ENCODE results near the gene ADAMTS6.

The ADAMTS6 gene

DNA sequence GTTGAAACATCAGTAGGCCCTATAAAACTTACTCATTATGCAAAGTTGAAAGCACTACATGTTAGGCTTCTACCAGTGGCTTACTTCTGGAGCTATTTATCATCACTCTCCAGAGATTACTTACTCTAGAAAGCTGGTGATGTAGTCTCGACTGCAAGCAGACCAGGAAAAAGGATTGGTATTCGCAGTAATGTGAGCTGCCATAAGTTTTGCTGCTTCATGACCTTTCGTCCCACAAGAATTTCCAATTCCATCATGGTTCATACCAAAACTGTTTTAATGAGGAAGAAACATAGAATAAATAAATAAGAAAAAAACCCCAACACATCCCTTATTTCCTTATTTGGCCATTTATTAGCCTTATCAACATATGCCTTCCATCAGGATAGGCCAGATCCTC lies 181.9 kb downstream of the ADAMTS6 start:
- peaks cover 0 to 49% of the 10 kb centered on the region in 2 experiments for H3K36me3 ChIP-seq (ENCODE audit: control insufficient read depth in 1 of 2, insufficient read depth in 2 of 2, low read depth in 1 of 2, low read length in 2 of 2)
- H3K79me1 ChIP-seq (replicated peaks; ENCODE audit: low read length, poor library complexity, severe bottlenecking), result peaks cover 1% of the 10 kb centered on the region
- H3K18ac ChIP-seq (ENCODE audit: low read depth in 1 of 2, low read length in 2 of 2), result no peak overlapping the region
- H3K4ac ChIP-seq (ENCODE audit: low read depth in 1 of 2, low read length in 2 of 2), result no peak overlapping the region
- H2BK5ac ChIP-seq (ENCODE audit: low read depth, low read length, poor library complexity, severe bottlenecking), result no peak overlapping the region
- H4K8ac ChIP-seq (ENCODE audit: low read length), result no peak overlapping the region
- no peak overlapping the region for H3K27ac ChIP-seq (ENCODE audit: low read length, poor library complexity, severe bottlenecking)
- no peak overlapping the region for H3K23ac ChIP-seq (ENCODE audit: low read length in 2 of 2)
- no peak overlapping the region for H3K4me2 ChIP-seq (ENCODE audit: low read length, poor library complexity, severe bottlenecking)
- WGBS, result 67% methylated on average over 1 of the region's 3 CpGs
- no peak overlapping the region for H2BK15ac ChIP-seq (ENCODE audit: low read depth, poor library complexity, severe bottlenecking)
- no peaks in the 10 kb centered on the region for H3K4me1 ChIP-seq (ENCODE audit: control insufficient read depth, insufficient read depth, low read depth, low read length)
- no peak overlapping the region for H3K14ac ChIP-seq (ENCODE audit: low read length in 2 of 2)
- H4K91ac ChIP-seq (ENCODE audit: low read length), result no peak overlapping the region
- peak; percentile 26 for DNase-seq
- H3K9me3 ChIP-seq (ENCODE audit: control insufficient read depth, low read length), result no peaks in the 10 kb centered on the region
- no peak overlapping the region for H2AK5ac ChIP-seq (ENCODE audit: low read length, severe bottlenecking)
- no peak overlapping the region for H2BK12ac ChIP-seq (ENCODE audit: low read length in 2 of 2)
- H2BK120ac ChIP-seq (ENCODE audit: low read depth, low read length), result no peak overlapping the region
- no peak overlapping the region for H2AFZ ChIP-seq (ENCODE audit: low read depth, low read length)
- no peak overlapping the region for H3K4me3 ChIP-seq (ENCODE audit: insufficient read depth in 1 of 2, low read depth in 1 of 2, low read length in 2 of 2)
- H3K9ac ChIP-seq (ENCODE audit: low read length), result peak overlapping the region; percentile 13
- H3K27me3 ChIP-seq (ENCODE audit: control insufficient read depth in 1 of 2, insufficient read depth in 1 of 2, low read length in 2 of 2), result no peaks in the 10 kb centered on the region

DNA sequence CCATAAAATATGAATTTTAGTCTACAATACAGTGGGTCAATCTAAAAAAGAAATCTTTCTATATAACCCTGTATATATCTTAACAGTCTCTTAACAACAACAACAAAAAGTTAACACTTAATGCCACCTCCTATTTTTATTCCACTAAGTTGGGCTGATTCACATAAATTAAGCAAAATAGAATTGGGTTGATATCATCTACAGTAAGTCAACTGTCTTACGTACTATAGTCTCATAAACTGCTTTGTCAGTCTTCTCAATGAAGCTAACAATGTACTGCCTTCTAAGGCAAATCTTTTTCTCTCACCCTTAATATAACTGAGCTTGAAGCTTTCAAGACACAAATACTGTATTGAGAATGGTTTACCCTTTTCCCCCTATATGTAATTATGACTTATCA lies 185.7 kb downstream of the ADAMTS6 start:
- no peak overlapping the region for H3K18ac ChIP-seq (ENCODE audit: low read depth in 1 of 2, low read length in 2 of 2)
- no peak overlapping the region for H4K8ac ChIP-seq (ENCODE audit: low read length)
- H4K91ac ChIP-seq (ENCODE audit: low read length), result no peak overlapping the region
- no peaks in the 10 kb centered on the region for H3K9me3 ChIP-seq (ENCODE audit: control insufficient read depth, low read length)
- no peak overlapping the region for H2BK120ac ChIP-seq (ENCODE audit: low read depth, low read length)
- no peak overlapping the region for H3K27ac ChIP-seq (ENCODE audit: low read length, poor library complexity, severe bottlenecking)
- no peaks in the 10 kb centered on the region for H3K79me1 ChIP-seq (replicated peaks; ENCODE audit: low read length, poor library complexity, severe bottlenecking)
- H2AFZ ChIP-seq (ENCODE audit: low read depth, low read length), result no peak overlapping the region
- H3K4me2 ChIP-seq (ENCODE audit: low read length, poor library complexity, severe bottlenecking), result no peak overlapping the region
- no peak overlapping the region for H3K23ac ChIP-seq (ENCODE audit: low read length in 2 of 2)
- no peak for DNase-seq
- no peak overlapping the region for H3K4me3 ChIP-seq (ENCODE audit: insufficient read depth in 1 of 2, low read depth in 1 of 2, low read length in 2 of 2)
- H3K14ac ChIP-seq (ENCODE audit: low read length in 2 of 2), result no peak overlapping the region
- no peak overlapping the region for H2BK5ac ChIP-seq (ENCODE audit: low read depth, low read length, poor library complexity, severe bottlenecking)
- H3K4me1 ChIP-seq (ENCODE audit: control insufficient read depth, insufficient read depth, low read depth, low read length), result no peaks in the 10 kb centered on the region
- no peaks in the 10 kb centered on the region for H3K27me3 ChIP-seq (ENCODE audit: control insufficient read depth in 1 of 2, insufficient read depth in 1 of 2, low read length in 2 of 2)
- H2BK15ac ChIP-seq (ENCODE audit: low read depth, poor library complexity, severe bottlenecking), result no peak overlapping the region
- WGBS, result 100% methylated on average over 1 of the region's 1 CpG
- H2BK12ac ChIP-seq (ENCODE audit: low read length in 2 of 2), result no peak overlapping the region
- peaks cover 0 to 44% of the 10 kb centered on the region in 2 experiments for H3K36me3 ChIP-seq (ENCODE audit: control insufficient read depth in 1 of 2, insufficient read depth in 2 of 2, low read depth in 1 of 2, low read length in 2 of 2)
- H3K9ac ChIP-seq (ENCODE audit: low read length), result no peak overlapping the region
- H2AK5ac ChIP-seq (ENCODE audit: low read length, severe bottlenecking), result no peak overlapping the region
- no peak overlapping the region for H3K4ac ChIP-seq (ENCODE audit: low read depth in 1 of 2, low read length in 2 of 2)

DNA sequence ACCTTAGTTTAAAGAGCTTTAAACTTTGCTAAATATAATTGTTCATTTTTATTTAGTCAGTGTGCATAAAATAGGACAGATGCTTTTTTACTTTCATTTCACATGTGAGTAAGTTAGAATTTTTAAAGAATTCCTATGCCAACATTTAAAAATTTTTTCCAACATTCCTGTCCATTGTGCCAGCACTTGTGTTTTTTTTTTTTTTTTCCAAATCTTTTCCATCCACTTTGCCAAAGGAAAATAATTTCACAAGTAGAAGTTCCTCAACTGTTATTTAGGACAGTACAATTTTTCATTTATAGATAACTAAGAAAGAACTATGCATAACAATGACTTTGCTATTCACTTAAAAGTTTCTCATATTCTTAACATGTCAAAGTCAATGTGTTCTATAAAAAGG lies 189.5 kb downstream of the ADAMTS6 start:
- no peak overlapping the region for H3K4ac ChIP-seq (ENCODE audit: low read depth in 1 of 2, low read length in 2 of 2)
- H3K4me3 ChIP-seq (ENCODE audit: insufficient read depth in 1 of 2, low read depth in 1 of 2, low read length in 2 of 2), result no peak overlapping the region
- no peaks in the 10 kb centered on the region for H3K4me1 ChIP-seq (ENCODE audit: control insufficient read depth, insufficient read depth, low read depth, low read length)
- no peak overlapping the region for H3K14ac ChIP-seq (ENCODE audit: low read length in 2 of 2)
- H4K8ac ChIP-seq (ENCODE audit: low read length), result no peak overlapping the region
- no peak overlapping the region for H3K23ac ChIP-seq (ENCODE audit: low read length in 2 of 2)
- no peak overlapping the region for H2BK12ac ChIP-seq (ENCODE audit: low read length in 2 of 2)
- H3K9ac ChIP-seq (ENCODE audit: low read length), result peak overlapping the region; percentile 29
- H2AK5ac ChIP-seq (ENCODE audit: low read length, severe bottlenecking), result no peak overlapping the region
- no peak overlapping the region for H4K91ac ChIP-seq (ENCODE audit: low read length)
- no peaks in the 10 kb centered on the region for H3K27me3 ChIP-seq (ENCODE audit: control insufficient read depth in 1 of 2, insufficient read depth in 1 of 2, low read length in 2 of 2)
- H3K9me3 ChIP-seq (ENCODE audit: control insufficient read depth, low read length), result no peaks in the 10 kb centered on the region
- peaks cover 0 to 36% of the 10 kb centered on the region in 2 experiments for H3K36me3 ChIP-seq (ENCODE audit: control insufficient read depth in 1 of 2, insufficient read depth in 2 of 2, low read depth in 1 of 2, low read length in 2 of 2)
- no peak overlapping the region for H3K27ac ChIP-seq (ENCODE audit: low read length, poor library complexity, severe bottlenecking)
- H3K18ac ChIP-seq (ENCODE audit: low read depth in 1 of 2, low read length in 2 of 2), result no peak overlapping the region
- no peaks in the 10 kb centered on the region for H3K79me1 ChIP-seq (replicated peaks; ENCODE audit: low read length, poor library complexity, severe bottlenecking)
- no peak overlapping the region for H2BK15ac ChIP-seq (ENCODE audit: low read depth, poor library complexity, severe bottlenecking)
- no peak for DNase-seq
- H2AFZ ChIP-seq (ENCODE audit: low read depth, low read length), result no peak overlapping the region
- H3K4me2 ChIP-seq (ENCODE audit: low read length, poor library complexity, severe bottlenecking), result no peak overlapping the region
- no peak overlapping the region for H2BK120ac ChIP-seq (ENCODE audit: low read depth, low read length)
- H2BK5ac ChIP-seq (ENCODE audit: low read depth, low read length, poor library complexity, severe bottlenecking), result no peak overlapping the region

DNA sequence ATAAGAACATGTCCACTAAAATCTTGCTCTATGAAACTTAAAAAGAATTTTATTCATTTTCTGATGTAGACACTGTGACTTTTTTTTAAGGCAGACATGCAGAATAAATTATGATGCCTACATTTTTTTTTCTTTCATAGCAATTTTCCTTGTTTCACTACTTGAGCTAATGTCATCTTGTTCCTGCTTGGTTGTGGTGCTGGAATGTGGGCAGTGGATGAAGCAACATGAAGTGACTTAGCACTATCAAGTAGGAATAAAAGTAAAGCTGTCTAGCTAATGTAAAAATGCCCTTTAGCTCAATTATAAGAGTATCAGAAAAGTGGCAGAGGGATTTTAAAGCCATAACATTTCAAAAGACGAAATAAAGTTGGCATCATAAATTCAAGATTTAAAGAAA lies 191.0 kb downstream of the ADAMTS6 start:
- H2AFZ ChIP-seq (ENCODE audit: low read depth, low read length), result no peak overlapping the region
- no CpG with 5 or more reads among the region's 1 CpG for WGBS
- no peaks in the 10 kb centered on the region for H3K9me3 ChIP-seq (ENCODE audit: control insufficient read depth, low read length)

More for the DNA sequence above, 191.0 kb downstream of the ADAMTS6 start:
- H2BK12ac ChIP-seq (ENCODE audit: low read length in 2 of 2), result no peak overlapping the region
- no peaks in the 10 kb centered on the region for H3K79me1 ChIP-seq (replicated peaks; ENCODE audit: low read length, poor library complexity, severe bottlenecking)
- no peaks in the 10 kb centered on the region for H3K27me3 ChIP-seq (ENCODE audit: control insufficient read depth in 1 of 2, insufficient read depth in 1 of 2, low read length in 2 of 2)
- H4K91ac ChIP-seq (ENCODE audit: low read length), result no peak overlapping the region
- H2AK5ac ChIP-seq (ENCODE audit: low read length, severe bottlenecking), result no peak overlapping the region
- H3K14ac ChIP-seq (ENCODE audit: low read length in 2 of 2), result no peak overlapping the region
- peaks cover 0 to 36% of the 10 kb centered on the region in 2 experiments for H3K36me3 ChIP-seq (ENCODE audit: control insufficient read depth in 1 of 2, insufficient read depth in 2 of 2, low read depth in 1 of 2, low read length in 2 of 2)
- no peak for DNase-seq
- H3K4ac ChIP-seq (ENCODE audit: low read depth in 1 of 2, low read length in 2 of 2), result no peak overlapping the region
- H3K23ac ChIP-seq (ENCODE audit: low read length in 2 of 2), result no peak overlapping the region
- no peak overlapping the region for H2BK5ac ChIP-seq (ENCODE audit: low read depth, low read length, poor library complexity, severe bottlenecking)
- no peak overlapping the region for H3K27ac ChIP-seq (ENCODE audit: low read length, poor library complexity, severe bottlenecking)
- no peak overlapping the region for H3K9ac ChIP-seq (ENCODE audit: low read length)
- H3K4me2 ChIP-seq (ENCODE audit: low read length, poor library complexity, severe bottlenecking), result no peak overlapping the region
- H3K4me3 ChIP-seq (ENCODE audit: insufficient read depth in 1 of 2, low read depth in 1 of 2, low read length in 2 of 2), result no peak overlapping the region
- H2BK120ac ChIP-seq (ENCODE audit: low read depth, low read length), result no peak overlapping the region
- no peak overlapping the region for H4K8ac ChIP-seq (ENCODE audit: low read length)
- H3K18ac ChIP-seq (ENCODE audit: low read depth in 1 of 2, low read length in 2 of 2), result no peak overlapping the region
- H2BK15ac ChIP-seq (ENCODE audit: low read depth, poor library complexity, severe bottlenecking), result no peak overlapping the region
- H3K4me1 ChIP-seq (ENCODE audit: control insufficient read depth, insufficient read depth, low read depth, low read length), result no peaks in the 10 kb centered on the region

All from mesenchymal stem cell (in vitro differentiated cells and primary cell).